ENCODE results near the gene PDE11A. TPM values are rescaled to one million over a fixed set of nuclear protein-coding genes. Genes with fewer than 3 reads are reported as not detected.

The PDE11A gene
- total RNA-seq, 2 donors from 2014 or later: 0.28 to 3.5 TPM

DNA sequence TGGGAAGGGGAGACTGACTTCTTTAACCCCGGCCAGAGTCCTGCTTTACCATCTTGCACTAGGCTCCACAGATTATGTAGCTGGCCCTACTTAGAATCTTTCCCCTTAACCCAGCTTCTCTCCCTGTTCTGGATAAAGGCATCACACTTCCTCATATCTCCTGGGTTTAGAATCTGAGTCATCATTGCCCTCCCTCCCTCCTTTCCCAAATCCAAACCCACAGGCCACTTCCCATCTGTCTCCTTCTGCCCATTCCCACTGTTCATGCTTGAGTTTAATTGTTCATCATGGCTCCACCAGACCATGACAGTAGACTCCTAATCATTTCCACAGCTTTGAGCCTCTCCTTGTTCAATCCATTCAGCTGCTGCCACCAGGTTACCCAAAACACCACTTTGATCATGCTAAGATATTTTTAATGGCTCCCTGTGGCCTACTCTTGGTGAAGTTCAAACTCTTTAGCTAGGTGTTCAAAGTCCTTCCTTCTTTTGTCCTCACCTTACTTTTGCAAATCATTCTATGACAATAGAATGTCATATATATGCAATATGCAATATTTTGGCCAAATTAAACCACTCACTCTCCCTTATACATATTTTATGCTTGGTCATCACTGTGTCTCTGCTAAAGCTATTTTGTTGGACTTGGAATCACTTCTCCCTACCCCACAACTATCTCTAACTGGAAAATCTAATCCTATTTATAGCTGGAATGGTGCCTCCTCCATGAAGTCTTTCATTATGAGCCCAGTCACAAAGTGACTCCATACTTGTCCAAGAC is 5.5 kb downstream of the PDE11A start:
- Histone ChIP-seq H3K4me1 (ENCODE audit: control insufficient read depth in 1 of 2, low read depth in 2 of 2) (no peaks in the 10 kb centered on the region), H3K9me3 (no peaks in the 10 kb centered on the region), H3K27ac (no peak overlapping the region), H3K27me3 (replicated peaks; ENCODE audit: insufficient read depth) (no peaks in the 10 kb centered on the region), H3K36me3 (no peaks in the 10 kb centered on the region), H3K4me3 (no peak overlapping the region)
- TF ChIP-seq CTCF (IDR thresholded peaks at IDR 0.05): no peak
- DNase-seq (ENCODE audit: low spot score) (no peak), ATAC-seq (ENCODE audit: insufficient number of reproducible peaks, low FRiP score, low read depth) (no peak)

- ATAC-seq (ENCODE audit: insufficient number of reproducible peaks, low FRiP score, low read depth): no peak
- H3K4me1 ChIP-seq (ENCODE audit: control insufficient read depth in 1 of 2, low read depth in 2 of 2): no peaks in the 10 kb centered on the region
- H3K9me3 ChIP-seq: no peaks in the 10 kb centered on the region
- no peaks in the 10 kb centered on the region for H3K27me3 ChIP-seq (replicated peaks; ENCODE audit: insufficient read depth)
- no peaks in the 10 kb centered on the region for H3K36me3 ChIP-seq
- DNase-seq (ENCODE audit: low spot score): no peak
- TF ChIP-seq CTCF (IDR thresholded peaks at IDR 0.05): no peak
- no peak overlapping the region for H3K27ac ChIP-seq
- no peak overlapping the region for H3K4me3 ChIP-seq
These were observed 6.3 kb downstream of the PDE11A start for GRCh38 chr2:178066324-178066723.

DNA sequence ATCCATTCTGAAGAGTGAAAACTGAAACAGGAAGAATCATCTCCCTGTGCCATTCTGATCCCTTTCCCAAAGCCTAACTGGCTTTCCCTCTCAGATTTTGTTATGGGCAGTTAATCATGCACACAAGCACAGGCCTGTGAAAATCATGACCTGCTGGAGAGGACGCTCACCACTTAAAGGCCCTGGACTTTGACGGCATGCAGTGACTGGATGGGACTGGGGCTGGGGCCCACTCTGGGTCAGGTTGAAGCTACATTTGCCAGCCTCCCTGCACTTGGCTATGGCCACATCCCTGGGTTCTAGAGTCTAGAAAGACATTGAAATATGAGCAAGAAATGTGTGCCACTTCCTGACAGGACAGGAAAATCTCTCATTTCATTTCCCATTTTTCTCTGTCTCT is 12.9 kb downstream of the PDE11A start:
- Histone ChIP-seq H3K36me3 (no peaks in the 10 kb centered on the region), H3K27me3 (replicated peaks; ENCODE audit: insufficient read depth) (no peaks in the 10 kb centered on the region), H3K4me1 (ENCODE audit: control insufficient read depth in 1 of 2, low read depth in 2 of 2) (no peaks in the 10 kb centered on the region), H3K9me3 (no peaks in the 10 kb centered on the region), H3K4me3 (no peak overlapping the region), H3K27ac (no peak overlapping the region)
- ATAC-seq (ENCODE audit: insufficient number of reproducible peaks, low FRiP score, low read depth) (no peak), DNase-seq (ENCODE audit: low spot score) (no peak)
- TF ChIP-seq CTCF (IDR thresholded peaks at IDR 0.05): no peak

DNA sequence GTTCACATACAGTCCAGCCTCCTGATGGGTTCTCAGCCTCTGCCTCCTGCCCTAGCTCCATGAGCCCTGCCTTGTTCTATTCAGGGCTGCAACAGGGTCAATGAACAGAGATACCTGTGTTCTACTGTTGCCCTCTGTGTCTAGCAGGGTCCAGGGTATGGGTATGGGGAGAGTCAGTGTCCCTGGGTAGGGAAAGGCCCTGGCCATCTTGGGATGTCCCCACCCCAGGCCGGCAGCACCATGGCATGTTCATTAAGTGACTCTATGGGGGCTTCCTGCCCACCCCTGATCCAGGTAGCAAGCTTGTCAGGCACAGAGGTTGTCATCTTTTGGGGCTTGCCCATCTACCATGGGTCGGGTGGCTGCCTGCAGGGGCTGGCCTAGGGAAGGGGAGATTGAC is 13.5 kb downstream of the PDE11A start:
- Histone ChIP-seq H3K27ac (no peak overlapping the region), H3K4me3 (no peak overlapping the region), H3K4me1 (ENCODE audit: control insufficient read depth in 1 of 2, low read depth in 2 of 2) (no peaks in the 10 kb centered on the region), H3K27me3 (replicated peaks; ENCODE audit: insufficient read depth) (no peaks in the 10 kb centered on the region), H3K9me3 (no peaks in the 10 kb centered on the region), H3K36me3 (no peaks in the 10 kb centered on the region)
- ATAC-seq (ENCODE audit: insufficient number of reproducible peaks, low FRiP score, low read depth): no peak
- no peak for TF ChIP-seq CTCF (IDR thresholded peaks at IDR 0.05)
- DNase-seq (ENCODE audit: low spot score): no peak

GRCh38 chr2:178057179-178057680 is 15.3 kb downstream of the PDE11A start:
- ATAC-seq (ENCODE audit: insufficient number of reproducible peaks, low FRiP score, low read depth): no peak
- H3K36me3 ChIP-seq: no peaks in the 10 kb centered on the region
- DNase-seq (ENCODE audit: low spot score): no peak

More at GRCh38 chr2:178057179-178057680, 15.3 kb downstream of the PDE11A start:
- H3K9me3 ChIP-seq: no peaks in the 10 kb centered on the region
- H3K27ac ChIP-seq: no peak overlapping the region
- no peaks in the 10 kb centered on the region for H3K27me3 ChIP-seq (replicated peaks; ENCODE audit: insufficient read depth)
- no peak overlapping the region for H3K4me3 ChIP-seq
- no peaks in the 10 kb centered on the region for H3K4me1 ChIP-seq (ENCODE audit: control insufficient read depth in 1 of 2, low read depth in 2 of 2)
- no peak for TF ChIP-seq CTCF (IDR thresholded peaks at IDR 0.05)

Data from thoracic aorta (tissue), 2 donors.